GM23338 (cell line): Measurements from ENCODE around the gene BCAR3. TPM values are rescaled to one million over a fixed set of nuclear protein-coding genes. Genes with fewer than 3 reads are reported as not detected.

Experiments used
- ATAC-seq: fragments of 200-7000 bp; cut with Tn5 transposase; 3 replicates; pipeline ENCODE4 v1.9.1; 2020
- DNase-seq: peaks from one replicate; pipeline ENCODE4 v3.0.0-alpha.2; 2015; ENCODE audit warnings: low spot score
- H2AFZ ChIP-seq: fragments of 200-600 bp; sonication (generic); 2 replicates; pipeline ENCODE4 v1.8.0; 2016; ENCODE audit warnings: antibody characterized with exemption, mild to moderate bottlenecking, moderate library complexity
- H3F3A ChIP-seq: fragments of 200-600 bp; sonication (generic); replicated peaks from 2 replicates; pipeline ENCODE4 v1.8.0; 2017; ENCODE audit warnings: antibody characterized with exemption, mixed run types, low read depth
- H3K27ac ChIP-seq: fragments of 200-600 bp; sonication (generic); 2 replicates; pipeline ENCODE4 v1.6.1; 2016; ENCODE audit warnings: low read depth
- H3K27me3 ChIP-seq: fragments of 200-600 bp; sonication (generic); 2 replicates; pipeline ENCODE4 v1.8.0; 2016; ENCODE audit warnings: mild to moderate bottlenecking, mixed run types, moderate library complexity; ENCODE audit not compliant: insufficient read depth
- H3K36me3 ChIP-seq: fragments of 200-600 bp; sonication (generic); 2 replicates; pipeline ENCODE4 v1.8.0; 2016; ENCODE audit warnings: mild to moderate bottlenecking; ENCODE audit not compliant: insufficient read depth
- H3K4me1 ChIP-seq: fragments of 200-600 bp; sonication (generic); 2 replicates; pipeline ENCODE4 v1.8.0; 2016; ENCODE audit warnings: mild to moderate bottlenecking, moderate library complexity; ENCODE audit not compliant: insufficient read depth
- H3K4me2 ChIP-seq: fragments of 200-600 bp; sonication (generic); 2 replicates; pipeline ENCODE4 v1.7.1; 2017; ENCODE audit warnings: mixed run types
- H3K4me3 ChIP-seq: fragments of 200-600 bp; sonication (generic); 2 replicates; pipeline ENCODE4 v1.6.1; 2016; ENCODE audit warnings: mixed run types
- H3K79me2 ChIP-seq: fragments of 200-600 bp; sonication (generic); replicated peaks from 2 replicates; pipeline ENCODE4 v1.8.0; 2017; ENCODE audit warnings: mild to moderate bottlenecking; ENCODE audit not compliant: insufficient read depth
- H3K9me2 ChIP-seq: fragments of 200-600 bp; sonication (generic); 2 replicates; pipeline ENCODE4 v1.8.0; 2017; ENCODE audit not compliant: insufficient read depth
- H4K20me1 ChIP-seq: fragments of 200-600 bp; sonication (generic); replicated peaks from 2 replicates; pipeline ENCODE4 v1.8.0; 2017; ENCODE audit warnings: mild to moderate bottlenecking; ENCODE audit not compliant: insufficient read depth
- H3K27ac Mint-ChIP-seq: 2 replicates; pipeline ENCODE4 v1.8.0; 2020; ENCODE audit warnings: inconsistent platforms, mild to moderate bottlenecking, moderate library complexity, mixed read lengths
- H3K27me3 Mint-ChIP-seq: 3 replicates; pipeline ENCODE4 v1.8.0; 2022; ENCODE audit warnings: low read depth, mild to moderate bottlenecking, moderate library complexity, mixed read lengths, inconsistent platforms; ENCODE audit not compliant: insufficient read depth, poor library complexity
- H3K36me3 Mint-ChIP-seq: 3 replicates; pipeline ENCODE4 v1.8.0; 2021; ENCODE audit warnings: low read depth, mild to moderate bottlenecking, inconsistent platforms, moderate library complexity, mixed read lengths
- H3K4me1 Mint-ChIP-seq: 3 replicates; pipeline ENCODE4 v1.8.0; 2020; ENCODE audit warnings: mild to moderate bottlenecking, inconsistent platforms, mixed read lengths
- H3K4me3 Mint-ChIP-seq: 3 replicates; pipeline ENCODE4 v1.8.0; 2021; ENCODE audit warnings: moderate library complexity, mild to moderate bottlenecking, inconsistent platforms, mixed read lengths
- H3K9me3 Mint-ChIP-seq: 3 replicates; pipeline ENCODE4 v1.8.0; 2020; ENCODE audit warnings: moderate library complexity, mild to moderate bottlenecking, inconsistent platforms, mixed read lengths
- CREB1 ChIP-seq: fragments of 250-450 bp; sonication (Bioruptor Pico); IDR thresholded peaks from 2 replicates; pipeline ENCODE4 v1.5.0; 2020; ENCODE audit warnings: low read depth, mild to moderate bottlenecking, moderate library complexity
- CTCF ChIP-seq, 2 experiments: fragments of 200-600 bp in 1 of 2; sonication (generic) in 1 of 2; conservative IDR thresholded peaks; 2 replicates each; pipeline versions ENCODE4 v1.5.1 to v1.6.1; 2016 to 2017; ENCODE audit warnings: antibody characterized with exemption in 2 of 2, low read depth in 2 of 2, mild to moderate bottlenecking in 2 of 2, moderate library complexity in 1 of 2
- ETS1 ChIP-seq: IDR thresholded peaks from 2 replicates; pipeline ENCODE4 v1.6.1; 2016; ENCODE audit warnings: antibody characterized with exemption
- EZH2 ChIP-seq: fragments of 200-600 bp; sonication (generic); IDR thresholded peaks from one replicate; pipeline ENCODE4 v1.8.0; 2017; ENCODE audit warnings: antibody characterized with exemption, mild to moderate bottlenecking, low read depth; ENCODE audit not compliant: unreplicated experiment
- EZH2phosphoT487 ChIP-seq: fragments of 200-600 bp; sonication (generic); IDR thresholded peaks from one replicate; pipeline ENCODE4 v1.8.1; 2018; ENCODE audit warnings: antibody characterized with exemption; ENCODE audit not compliant: unreplicated experiment
- JUNB ChIP-seq: IDR thresholded peaks from one replicate; pipeline ENCODE4 v1.6.1; 2016; ENCODE audit warnings: antibody characterized with exemption; ENCODE audit not compliant: unreplicated experiment
- NANOG ChIP-seq: IDR thresholded peaks from 2 replicates; pipeline ENCODE4 v1.6.1; 2016; ENCODE audit warnings: antibody characterized with exemption, borderline replicate concordance
- POLR2AphosphoS5 ChIP-seq: IDR thresholded peaks from 2 replicates; pipeline ENCODE4 v1.6.1; 2016; ENCODE audit warnings: antibody characterized with exemption, low read depth
- STAT1 ChIP-seq: IDR thresholded peaks from one replicate; pipeline ENCODE4 v1.6.1; 2016; ENCODE audit warnings: antibody characterized with exemption; ENCODE audit not compliant: unreplicated experiment
- ZNF462 ChIP-seq: fragments of 250-450 bp; sonication (Bioruptor Pico); IDR thresholded peaks from 2 replicates; pipeline ENCODE4 v1.5.0; 2020; ENCODE audit warnings: mild to moderate bottlenecking, moderate library complexity
- polyA plus RNA-seq: library from polyadenylated mRNA; unstranded; fragments of >200 nt; fragmentation: Nextera tagmentation; extraction: Ambion mirVana; gene quantifications from 2 replicates; pipeline ENCODE4 v1.2.1, GENCODE V29; 2016
- total RNA-seq: library from RNA; depleted of rRNA; stranded (reverse); fragments of >200 nt; shearing (Covaris generic); gene quantifications from 2 replicates; pipeline ENCODE4 v1.2.3, GENCODE V29; 2014

BCAR3 gene
- total and polyA plus RNA-seq, 2 experiments from 2014 or later, result 5.5 to 9.7 TPM

- Histone ChIP-seq H3K36me3 (no peaks in the 10 kb centered on the region), H3K4me1 (peaks cover 3% of the 10 kb centered on the region; the same call in 1 of the 2 replicates), H3K79me2 (no peaks in the 10 kb centered on the region), H3K27me3 (no peaks in the 10 kb centered on the region), H3K4me2 (no peak overlapping the region), H3F3A (no peaks in the 10 kb centered on the region), H4K20me1 (no peaks in the 10 kb centered on the region), H2AFZ (no peak overlapping the region), H3K4me3 (no peak overlapping the region), H3K9me2 (no peaks in the 10 kb centered on the region), H3K27ac (no peak overlapping the region)
- Mint-ChIP-seq H3K9me3 (peaks cover 5% of the 10 kb centered on the region; the same call in 2 of the 3 replicates), H3K36me3 (peaks cover 21% of the 10 kb centered on the region), H3K27ac (no peak overlapping the region), H3K4me1 (peaks cover 15% of the 10 kb centered on the region), H3K4me3 (no peak overlapping the region), H3K27me3 (peaks cover 4% of the 10 kb centered on the region)
- ATAC-seq, result no peak
- no peak for TF ChIP-seq CTCF (conservative IDR thresholded peaks at IDR 0.05; ENCODE audit: low read depth in 2 of 2)
- TF ChIP-seq ZNF462, result no peak
- TF ChIP-seq POLR2AphosphoS5, result no peak
- TF ChIP-seq NANOG, result no peak
- TF ChIP-seq EZH2, result no peak
- no peak for TF ChIP-seq CREB1 (CRISPR knock-in tag)
- no peak for TF ChIP-seq ETS1
- no peak for TF ChIP-seq STAT1
- no peak for TF ChIP-seq EZH2phosphoT487
- no peak for TF ChIP-seq JUNB
- no peak for DNase-seq
Observed at GRCh38 chr1:93658188-93658587, 23.4 kb downstream of the BCAR3 start.
